Astrocyte (in vitro differentiated cells and primary cell): Measurements from ENCODE around the gene JUN.

Experiments used
- EZH2 ChIP-seq: IDR thresholded peaks from 2 replicates; pipeline ENCODE4 v1.6.1; 2012; ENCODE audit warnings: mild to moderate bottlenecking, low read length, inconsistent platforms; ENCODE audit not compliant: insufficient read depth
- TF ChIP-seq, protein P1 (sequence below): IDR thresholded peaks from 2 replicates; pipeline ENCODE4 v1.5.1; 2011; ENCODE audit warnings: low read depth, mild to moderate bottlenecking, inconsistent platforms, low read length, moderate library complexity; ENCODE audit not compliant: insufficient read depth

DNA sequence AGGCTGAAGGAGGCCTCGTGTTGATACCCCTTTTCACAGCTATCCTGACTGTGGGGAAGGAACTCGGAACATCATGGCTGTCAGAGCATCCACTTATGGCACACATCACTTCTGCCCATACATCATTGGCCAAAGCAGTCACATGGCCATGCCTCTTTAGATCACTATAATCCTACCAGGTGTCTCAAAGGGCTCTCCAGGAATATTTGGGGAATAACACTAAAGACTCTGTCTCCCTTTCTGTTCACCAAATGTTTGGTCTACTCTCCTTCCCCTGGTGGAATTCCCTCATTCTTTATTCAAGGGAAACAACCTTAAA is 3.0 kb upstream of the JUN start:
- TF ChIP-seq, protein P1, sequence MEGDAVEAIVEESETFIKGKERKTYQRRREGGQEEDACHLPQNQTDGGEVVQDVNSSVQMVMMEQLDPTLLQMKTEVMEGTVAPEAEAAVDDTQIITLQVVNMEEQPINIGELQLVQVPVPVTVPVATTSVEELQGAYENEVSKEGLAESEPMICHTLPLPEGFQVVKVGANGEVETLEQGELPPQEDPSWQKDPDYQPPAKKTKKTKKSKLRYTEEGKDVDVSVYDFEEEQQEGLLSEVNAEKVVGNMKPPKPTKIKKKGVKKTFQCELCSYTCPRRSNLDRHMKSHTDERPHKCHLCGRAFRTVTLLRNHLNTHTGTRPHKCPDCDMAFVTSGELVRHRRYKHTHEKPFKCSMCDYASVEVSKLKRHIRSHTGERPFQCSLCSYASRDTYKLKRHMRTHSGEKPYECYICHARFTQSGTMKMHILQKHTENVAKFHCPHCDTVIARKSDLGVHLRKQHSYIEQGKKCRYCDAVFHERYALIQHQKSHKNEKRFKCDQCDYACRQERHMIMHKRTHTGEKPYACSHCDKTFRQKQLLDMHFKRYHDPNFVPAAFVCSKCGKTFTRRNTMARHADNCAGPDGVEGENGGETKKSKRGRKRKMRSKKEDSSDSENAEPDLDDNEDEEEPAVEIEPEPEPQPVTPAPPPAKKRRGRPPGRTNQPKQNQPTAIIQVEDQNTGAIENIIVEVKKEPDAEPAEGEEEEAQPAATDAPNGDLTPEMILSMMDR, result no peak
- TF ChIP-seq EZH2, result no peak
